Spleen (tissue), 7 donors: Measurements from ENCODE around the gene ATG16L2.

Experiments used
- CTCF ChIP-seq, 11 experiments: fragments of 200-600 bp in 7 of 11; fragments of 450-650 bp in 4 of 11; sonication (generic) in 4 of 11; IDR thresholded peaks in 8 of 11; conservative IDR thresholded peaks in 3 of 11; 1 replicate in 7 of 11; 2 replicates in 4 of 11; pipeline versions ENCODE4 v1.4.0 to v1.8.0; 2016 to 2021; ENCODE audit warnings: antibody characterized with exemption in 11 of 11, inconsistent platforms in 4 of 11, mild to moderate bottlenecking in 1 of 11
- POLR2A ChIP-seq, 3 donors: fragments of 450-650 bp; IDR thresholded peaks; one replicate each; pipeline ENCODE4 v1.5.1; 2017; ENCODE audit warnings: antibody characterized with exemption in 3 of 3, mild to moderate bottlenecking in 1 of 3
- donor health status: DM: no; HTN: no; CAD: no; lungs with moderate emphysema.
- donor health status: DM: no; HTN: no; CAD: no.
- donor health status: DM: no; HTN: no; CAD: no.

DNA sequence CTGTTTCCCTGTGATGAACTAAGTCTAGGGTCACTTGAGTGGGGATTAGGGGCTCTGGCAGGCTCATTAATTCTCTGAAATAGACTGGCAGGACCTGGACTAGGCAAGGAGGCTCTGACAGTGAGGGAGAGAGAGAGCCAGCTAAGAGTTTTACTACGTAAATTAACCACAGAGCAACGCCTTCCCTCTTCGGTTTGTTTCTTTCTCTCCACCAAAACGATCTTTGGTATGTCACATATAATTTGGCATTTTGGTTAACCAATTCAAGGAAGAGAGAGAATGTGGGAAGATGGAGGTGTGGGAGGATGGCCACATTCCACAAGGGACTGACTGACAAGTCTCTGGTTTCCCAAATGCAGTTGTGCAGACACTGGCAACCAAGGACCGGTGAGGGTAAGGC, 27.9 kb downstream of the ATG16L2 start:
- no peak for TF ChIP-seq CTCF (IDR thresholded peaks at IDR 0.05 in 8 of 11, conservative IDR thresholded peaks at IDR 0.05 in 3 of 11)
- no peak for TF ChIP-seq POLR2A (IDR thresholded peaks at IDR 0.05)
